OCI-LY7 (cell line): Measurements from ENCODE around the gene SLC30A2.

Experiments used
- CTCF ChIP-seq: fragments of 200-600 bp; sonication (generic); conservative IDR thresholded peaks from 2 replicates; pipeline ENCODE4 v1.5.1; 2014; ENCODE audit warnings: mild to moderate bottlenecking, antibody characterized with exemption, low read length, moderate library complexity, mixed read lengths
- EZH2phosphoT487 ChIP-seq: fragments of 200-600 bp; sonication (generic); IDR thresholded peaks from 2 replicates; pipeline ENCODE4 v1.6.1; 2018; ENCODE audit warnings: low read depth, borderline replicate concordance, mild to moderate bottlenecking, mixed run types, antibody characterized with exemption, low read length, moderate library complexity, mixed read lengths

GRCh38 chr1:26090893-26091292 lies 45.0 kb upstream of the SLC30A2 start:
- TF ChIP-seq CTCF (no peak), EZH2phosphoT487 (no peak)
